Peyer's patch (tissue), 4 donors: Measurements from ENCODE around the gene GRIK4.

Experiments used
- CTCF ChIP-seq, 6 experiments: fragments of 450-650 bp in 4 of 6; fragments of 200-600 bp in 2 of 6; sonication (generic) in 1 of 6; IDR thresholded peaks; one replicate each; pipeline ENCODE4 v1.5.1; 2017 to 2019; ENCODE audit warnings: antibody characterized with exemption in 6 of 6, mild to moderate bottlenecking in 3 of 6, moderate library complexity in 1 of 6
- POLR2A ChIP-seq, 2 donors: fragments of 450-650 bp; IDR thresholded peaks; one replicate each; pipeline ENCODE4 v1.5.1; 2017; ENCODE audit warnings: antibody characterized with exemption in 2 of 2, mild to moderate bottlenecking in 2 of 2, moderate library complexity in 2 of 2

- no peak for TF ChIP-seq POLR2A (IDR thresholded peaks at IDR 0.05)
- TF ChIP-seq CTCF (IDR thresholded peaks at IDR 0.05) = no peak
These were observed 118.0 kb downstream of the GRIK4 start for GRCh38 chr11:120629407-120630080.
